Natural killer cell treated with Interleukin-12 subunit alpha and Interleukin-12 subunit beta and Interleukin-15 and Interleukin-18, amount 100 ng/mL, for 72 hours (primary cell): Measurements from ENCODE around the gene LRRC28. TPM values are rescaled to one million over a fixed set of nuclear protein-coding genes. Genes with fewer than 3 reads are reported as not detected.

Experiments used
- ATAC-seq, 2 donors: fragments of 150-1000 bp; cut with Tn5 transposase in 1 of 2; sonication (Bioruptor Pico), chemical (Tn5 transposase) in 1 of 2; 2 replicates each; pipeline ENCODE4 v1.10.0; 2021
- DNase-seq: peaks from one replicate; pipeline ENCODE4 v3.0.0; 2022; ENCODE audit warnings: low spot score
- H3K27ac Mint-ChIP-seq, 2 donors: 1 replicate in 1 of 2; 2 replicates in 1 of 2; pipeline ENCODE4 v1.8.0; 2022; ENCODE audit warnings: mixed read lengths in 2 of 2, mild to moderate bottlenecking in 1 of 2, moderate library complexity in 1 of 2
- H3K27me3 Mint-ChIP-seq, 2 donors: 1 replicate in 1 of 2; 2 replicates in 1 of 2; pipeline ENCODE4 v1.8.0; 2022; ENCODE audit warnings: mixed read lengths in 2 of 2
- H3K36me3 Mint-ChIP-seq: one replicate; pipeline ENCODE4 v1.8.0; 2022; ENCODE audit warnings: mixed read lengths
- H3K4me1 Mint-ChIP-seq, 2 donors: 1 replicate in 1 of 2; 2 replicates in 1 of 2; pipeline ENCODE4 v1.8.0; 2022; ENCODE audit warnings: low read depth in 2 of 2, mixed read lengths in 2 of 2, mild to moderate bottlenecking in 1 of 2
- H3K4me3 Mint-ChIP-seq: one replicate; pipeline ENCODE4 v1.8.0; 2022; ENCODE audit warnings: mixed read lengths
- H3K9me3 Mint-ChIP-seq: 2 replicates; pipeline ENCODE4 v1.8.0; 2022; ENCODE audit warnings: mixed read lengths
- total RNA-seq, 2 donors: library from RNA; stranded (reverse); gene quantifications; one replicate each; pipeline ENCODE4 v1.2.3, GENCODE V29; 2022

LRRC28 gene
- total RNA-seq, 2 donors from 2014 or later: 28.9 to 51.7 TPM

GRCh38 chr15:99433026-99433756, 181.9 kb downstream of the LRRC28 start:
- Mint-ChIP-seq H3K36me3 (no peaks in the 10 kb centered on the region), H3K27me3 (peaks cover 0 to 3% of the 10 kb centered on the region in 2 donors), H3K4me3 (no peak overlapping the region), H3K27ac (no peak overlapping the region), H3K9me3 (no peaks in the 10 kb centered on the region), H3K4me1 (no peaks in the 10 kb centered on the region)
- no peak for DNase-seq
- no peak for ATAC-seq

GRCh38 chr15:99433757-99434450, 182.6 kb downstream of the LRRC28 start:
- Mint-ChIP-seq H3K9me3 (no peaks in the 10 kb centered on the region), H3K4me3 (no peak overlapping the region), H3K36me3 (no peaks in the 10 kb centered on the region), H3K4me1 (no peaks in the 10 kb centered on the region), H3K27ac (no peak overlapping the region), H3K27me3 (peaks cover 0 to 3% of the 10 kb centered on the region in 2 donors)
- DNase-seq (no peak), ATAC-seq (no peak)

GRCh38 chr15:99434506-99435112, 183.3 kb downstream of the LRRC28 start:
- Mint-ChIP-seq H3K9me3 (no peaks in the 10 kb centered on the region), H3K27me3 (peaks cover 0 to 3% of the 10 kb centered on the region in 2 donors), H3K4me3 (no peak overlapping the region), H3K4me1 (no peaks in the 10 kb centered on the region), H3K27ac (no peak overlapping the region), H3K36me3 (no peaks in the 10 kb centered on the region)
- no peak for DNase-seq
- no peak for ATAC-seq

- no peak for DNase-seq
Observed at GRCh38 chr15:99435113-99435695, 183.9 kb downstream of the LRRC28 start.

DNA sequence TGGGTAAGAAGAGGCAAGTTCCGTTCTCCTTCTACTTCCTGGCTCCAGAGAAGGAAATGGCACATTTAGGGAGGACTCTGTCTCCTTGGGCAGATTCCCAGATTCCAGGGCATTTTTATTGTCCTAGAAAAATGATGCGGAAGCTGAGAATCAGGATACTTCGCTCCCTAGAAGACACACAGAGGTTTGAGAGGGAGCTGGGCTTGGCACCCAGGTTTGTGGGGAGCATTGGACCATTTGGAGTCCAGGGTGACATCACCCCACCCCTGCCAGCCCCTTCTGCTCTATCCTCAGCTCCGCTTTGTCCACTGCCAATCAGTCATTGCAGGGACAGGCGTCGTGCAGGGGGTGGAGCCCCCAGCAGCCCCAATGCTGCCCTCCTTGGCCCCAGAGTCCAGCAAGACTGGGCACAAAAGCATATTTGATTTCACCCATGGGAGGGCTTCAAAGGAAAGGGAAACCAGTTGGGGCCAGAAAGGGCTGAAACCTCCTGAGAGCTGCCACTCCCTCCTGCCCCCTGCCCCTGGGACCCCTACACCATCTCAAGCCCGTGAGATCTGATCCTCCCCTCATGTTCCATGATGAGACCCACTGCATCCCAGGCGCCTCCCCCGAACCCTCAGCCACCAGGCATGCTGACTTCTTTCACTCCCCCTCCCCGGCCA, 184.7 kb downstream of the LRRC28 start:
- Mint-ChIP-seq H3K27ac (no peak overlapping the region), H3K27me3 (peaks cover under 1 to 3% of the 10 kb centered on the region in 2 donors), H3K36me3 (no peaks in the 10 kb centered on the region), H3K4me1 (no peaks in the 10 kb centered on the region), H3K9me3 (no peaks in the 10 kb centered on the region), H3K4me3 (no peak overlapping the region)
- DNase-seq (no peak), ATAC-seq (no peak)

More at GRCh38 chr15:99435113-99435695, 183.9 kb downstream of the LRRC28 start:
- no peak overlapping the region for H3K27ac Mint-ChIP-seq
- no peaks in the 10 kb centered on the region for H3K4me1 Mint-ChIP-seq
- H3K9me3 Mint-ChIP-seq: no peaks in the 10 kb centered on the region
- no peak overlapping the region for H3K4me3 Mint-ChIP-seq
- H3K36me3 Mint-ChIP-seq: no peaks in the 10 kb centered on the region
- peaks cover 0 to 3% of the 10 kb centered on the region in 2 donors for H3K27me3 Mint-ChIP-seq
- peak in 1 of 2 donors; percentile 7 for ATAC-seq

DNA sequence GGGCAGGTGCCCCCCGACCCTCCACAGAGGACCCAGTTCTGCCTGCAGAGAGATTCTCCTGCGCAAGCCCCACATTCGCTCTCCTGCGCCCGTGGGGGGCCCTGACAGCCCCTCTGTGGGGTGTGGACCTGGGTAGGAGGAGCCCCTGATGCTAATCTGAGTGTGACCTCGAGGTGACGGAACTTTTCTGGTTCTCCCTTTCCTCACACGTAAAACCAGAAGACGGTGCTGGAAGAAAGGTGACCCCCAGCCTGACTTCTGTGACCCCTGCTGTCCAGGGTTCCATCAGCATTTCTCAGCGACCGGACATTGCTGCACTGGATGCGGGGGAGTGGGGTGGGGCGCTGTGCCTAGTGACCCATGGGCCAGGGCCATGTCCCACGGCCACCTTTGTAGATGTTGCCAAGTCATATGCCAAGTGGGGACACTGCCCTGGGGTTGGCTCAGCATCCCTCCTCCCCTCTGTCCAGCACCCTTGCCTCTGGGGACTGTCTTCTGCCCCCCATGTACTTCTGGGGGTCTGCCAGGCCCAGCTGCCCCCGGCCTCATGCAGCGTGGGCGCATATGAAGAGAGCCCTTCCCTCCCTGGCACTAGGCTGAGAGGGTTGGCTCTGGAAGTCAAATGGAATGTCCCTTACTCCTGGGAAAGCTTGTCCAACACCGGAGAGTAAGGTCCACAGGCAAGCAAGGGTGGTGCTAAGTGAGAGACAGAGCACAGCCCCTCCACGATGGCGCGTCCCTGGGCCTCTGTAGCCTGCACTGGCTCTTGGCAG, 185.4 kb downstream of the LRRC28 start:
- Mint-ChIP-seq H3K27me3 (peaks cover 3 to 5% of the 10 kb centered on the region in 2 donors), H3K9me3 (no peaks in the 10 kb centered on the region), H3K4me1 (no peaks in the 10 kb centered on the region), H3K27ac (no peak overlapping the region), H3K4me3 (no peak overlapping the region), H3K36me3 (no peaks in the 10 kb centered on the region)
- DNase-seq (no peak), ATAC-seq (no peak)

GRCh38 chr15:99437315-99438223, 186.3 kb downstream of the LRRC28 start:
- no peak overlapping the region for H3K4me3 Mint-ChIP-seq
- H3K27ac Mint-ChIP-seq: no peak overlapping the region
- peaks cover 5% of the 10 kb centered on the region in 2 donors for H3K27me3 Mint-ChIP-seq
- H3K36me3 Mint-ChIP-seq: no peaks in the 10 kb centered on the region
- no peak for ATAC-seq
- H3K9me3 Mint-ChIP-seq: no peaks in the 10 kb centered on the region
- H3K4me1 Mint-ChIP-seq: no peaks in the 10 kb centered on the region
- no peak for DNase-seq

DNA sequence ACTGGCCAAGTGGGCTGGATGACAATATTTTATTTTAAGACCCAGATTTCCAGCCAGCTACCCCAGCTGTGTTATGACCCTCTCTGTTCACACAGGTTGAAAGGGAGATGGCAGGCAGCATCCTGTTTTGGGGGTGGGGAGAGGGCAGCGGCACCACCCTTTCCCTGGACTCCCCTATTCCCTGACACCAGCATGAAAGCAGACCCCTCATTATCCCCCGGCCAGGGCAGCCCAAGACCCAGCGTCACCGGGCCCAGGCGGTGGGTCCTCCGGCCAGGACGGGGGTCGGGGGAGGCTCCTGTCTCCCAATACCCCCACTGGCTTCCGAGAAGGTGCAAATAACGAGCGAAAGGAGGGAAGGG, 186.9 kb downstream of the LRRC28 start:
- Mint-ChIP-seq H3K36me3 (no peaks in the 10 kb centered on the region), H3K9me3 (no peaks in the 10 kb centered on the region), H3K4me3 (no peak overlapping the region), H3K27me3 (peaks cover 5 to 8% of the 10 kb centered on the region in 2 donors), H3K4me1 (no peaks in the 10 kb centered on the region), H3K27ac (no peak overlapping the region)
- DNase-seq (peak; percentile 42), ATAC-seq (no peak)

- Mint-ChIP-seq H3K36me3 (no peaks in the 10 kb centered on the region), H3K4me3 (no peak overlapping the region), H3K4me1 (peaks cover 0 to 2% of the 10 kb centered on the region in 2 donors), H3K27me3 (peaks cover 5 to 11% of the 10 kb centered on the region in 2 donors), H3K27ac (no peak overlapping the region), H3K9me3 (no peaks in the 10 kb centered on the region)
- ATAC-seq (no peak), DNase-seq (peak; percentile 54)
Observed at GRCh38 chr15:99438691-99439523, 187.6 kb downstream of the LRRC28 start.

- Mint-ChIP-seq H3K36me3 (no peaks in the 10 kb centered on the region), H3K4me3 (no peak overlapping the region), H3K27me3 (peaks cover 5 to 12% of the 10 kb centered on the region in 2 donors), H3K4me1 (peaks cover 0 to 4% of the 10 kb centered on the region in 2 donors), H3K9me3 (no peaks in the 10 kb centered on the region), H3K27ac (no peak overlapping the region)
- ATAC-seq (no peak), DNase-seq (peak; percentile 57)
Observed at GRCh38 chr15:99439524-99439835, 188.2 kb downstream of the LRRC28 start.

DNA sequence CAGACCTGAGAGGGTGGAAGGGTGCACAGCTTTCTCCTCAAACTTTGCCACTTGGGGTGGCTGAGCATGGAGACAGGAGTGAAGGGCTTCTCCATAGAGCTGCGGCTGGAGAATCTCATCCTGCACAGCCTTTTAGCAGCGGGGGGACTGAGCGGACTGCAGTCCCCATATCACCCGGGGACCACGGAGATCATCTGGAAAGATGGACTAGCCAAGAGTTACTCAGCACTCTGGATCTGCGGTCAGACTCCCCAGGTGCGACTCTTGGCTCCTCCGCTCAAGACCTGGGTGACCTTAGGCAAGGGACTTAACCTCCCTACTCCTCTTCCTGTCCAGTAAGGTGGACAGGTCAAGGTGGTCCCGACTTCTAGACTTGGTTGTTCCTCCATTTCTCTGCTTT, 188.7 kb downstream of the LRRC28 start:
- Mint-ChIP-seq H3K36me3 (no peaks in the 10 kb centered on the region), H3K27me3 (peaks cover 5 to 10% of the 10 kb centered on the region in 2 donors), H3K27ac (no peak overlapping the region), H3K9me3 (no peaks in the 10 kb centered on the region), H3K4me3 (no peak overlapping the region), H3K4me1 (peaks cover 0 to 4% of the 10 kb centered on the region in 2 donors)
- DNase-seq (no peak), ATAC-seq (no peak)
